Endothelial cell of umbilical vein (primary cell): ENCODE measurements around the gene C14orf119. TPM values are rescaled to one million over a fixed set of nuclear protein-coding genes. Genes with fewer than 3 reads are reported as not detected.

Source experiments
- BruUV-seq: library from RNA; stranded (reverse); fragments of 400-500 nt; replicated peaks from 2 replicates; lab custom pipeline; 2021; lab: Mats Ljungman, UMichigan
- CTCF ChIA-PET: fragments of 300-600, 350-600 bp; sonication (Branson Sonifier 250); formaldehyde crosslinking; loops from one replicate; lab custom pipeline; 2021; ENCODE audit warnings: antibody characterized with exemption, inconsistent platforms; lab: Charles Lee
- POLR2A ChIA-PET: fragments of 300-600, 350-600 bp; sonication (Branson Sonifier 250); formaldehyde crosslinking; loops from one replicate; lab custom pipeline; 2021; ENCODE audit warnings: antibody characterized with exemption, inconsistent platforms; lab: Charles Lee
- DNase-seq: peaks from one replicate; pipeline ENCODE4 v3.0.0-alpha.2; 2011; ENCODE audit warnings: low read depth, low spot score
- FAIRE-seq: peaks from 2 replicates; lab custom pipeline; 2011; peaks lifted over from hg19 to GRCh38; lab: Jason Lieb, UNC
- H2AFZ ChIP-seq: 2 replicates; pipeline ENCODE4 v1.6.0; 2012; ENCODE audit warnings: low read depth, low read length, control low read depth, inconsistent platforms
- H3K27ac ChIP-seq: 2 replicates; pipeline ENCODE4 v1.5.1; 2011; ENCODE audit warnings: low read depth, mild to moderate bottlenecking, control low read depth, low read length, moderate library complexity; ENCODE audit not compliant: insufficient read depth
- H3K27me3 ChIP-seq, 2 experiments: 2 replicates each; pipeline versions ENCODE4 v1.6.0 to v1.6.1; 2011; ENCODE audit warnings: low read length in 2 of 2, mixed read lengths in 1 of 2; ENCODE audit not compliant: control insufficient read depth in 2 of 2, insufficient read depth in 2 of 2
- H3K36me3 ChIP-seq, 2 experiments: 2 replicates in 1 of 2; 3 replicates in 1 of 2; pipeline ENCODE4 v1.5.1; 2011; ENCODE audit warnings: low read length in 2 of 2, mild to moderate bottlenecking in 1 of 2, moderate library complexity in 1 of 2; ENCODE audit not compliant: control insufficient read depth in 2 of 2, insufficient read depth in 2 of 2; ENCODE audit errors: extremely low read depth in 1 of 2
- H3K4me1 ChIP-seq: 3 replicates; pipeline ENCODE4 v1.5.1; 2011; ENCODE audit warnings: mild to moderate bottlenecking, low read length; ENCODE audit not compliant: control insufficient read depth, insufficient read depth; ENCODE audit errors: extremely low read depth
- H3K4me2 ChIP-seq: 2 replicates; pipeline ENCODE4 v1.6.1; 2011; ENCODE audit warnings: low read length, control low read depth, mixed read lengths; ENCODE audit not compliant: insufficient read depth
- H3K4me3 ChIP-seq, 3 experiments: fragments of 200-600 bp in 1 of 3; sonication (generic), shearing (Covaris generic) in 1 of 3; replicated peaks in 1 of 3; 2 replicates each; pipeline ENCODE4 v1.5.1; 2011 to 2016; ENCODE audit warnings: control low read depth in 3 of 3, low read length in 3 of 3, mild to moderate bottlenecking in 2 of 3, inconsistent platforms in 1 of 3, low read depth in 1 of 3, moderate library complexity in 1 of 3; ENCODE audit not compliant: insufficient read depth in 1 of 3
- H3K79me2 ChIP-seq: 2 replicates; pipeline ENCODE4 v1.6.0; 2012; ENCODE audit warnings: low read length, inconsistent platforms; ENCODE audit not compliant: control insufficient read depth, insufficient read depth
- H3K9ac ChIP-seq: replicated peaks from 2 replicates; pipeline ENCODE3; 2011; ENCODE audit warnings: low read length, control low read depth; ENCODE audit not compliant: insufficient read depth; ENCODE audit errors: extremely low read depth
- H3K9me1 ChIP-seq: replicated peaks from 3 replicates; pipeline ENCODE4 v1.6.0; 2011; ENCODE audit warnings: mild to moderate bottlenecking, low read length; ENCODE audit not compliant: control insufficient read depth, insufficient read depth; ENCODE audit errors: extremely low read depth
- H3K9me3 ChIP-seq: replicated peaks from 2 replicates; pipeline ENCODE4 v1.5.1; 2012; ENCODE audit warnings: low read length, inconsistent platforms; ENCODE audit not compliant: control insufficient read depth, insufficient read depth
- H4K20me1 ChIP-seq: replicated peaks from 2 replicates; pipeline ENCODE3; 2011; ENCODE audit warnings: mild to moderate bottlenecking, low read length; ENCODE audit not compliant: control insufficient read depth, insufficient read depth; ENCODE audit errors: extremely low read depth
- CTCF ChIP-seq, 2 donors: IDR thresholded peaks; 1 replicate in 1 of 2; 2 replicates in 1 of 2; pipeline ENCODE4 v1.5.1; 2011; ENCODE audit warnings: low read length in 2 of 2, mild to moderate bottlenecking in 2 of 2, moderate library complexity in 2 of 2, control low read depth in 1 of 2, inconsistent platforms in 1 of 2, low read depth in 1 of 2; ENCODE audit not compliant: insufficient read depth in 1 of 2; ENCODE audit errors: extremely low read depth in 1 of 2
- EZH2 ChIP-seq: IDR thresholded peaks from 2 replicates; pipeline ENCODE4 v1.6.1; 2012; ENCODE audit warnings: borderline replicate concordance, low read depth, mild to moderate bottlenecking, moderate library complexity, low read length, inconsistent platforms; ENCODE audit not compliant: severe bottlenecking
- FOS ChIP-seq: IDR thresholded peaks from 2 replicates; pipeline ENCODE4 v1.6.1; 2011; ENCODE audit warnings: mild to moderate bottlenecking, low read length, moderate library complexity, borderline replicate concordance; ENCODE audit not compliant: insufficient read depth
- GATA2 ChIP-seq: IDR thresholded peaks from 2 replicates; pipeline ENCODE4 v1.7.0; 2011; ENCODE audit warnings: low read depth, mild to moderate bottlenecking, moderate library complexity, mixed read lengths, low read length; ENCODE audit not compliant: insufficient read length, insufficient read depth
- MAX ChIP-seq: IDR thresholded peaks from 2 replicates; pipeline ENCODE4 v1.6.1; 2011; ENCODE audit not compliant: insufficient read depth, insufficient read length
- MYC ChIP-seq: IDR thresholded peaks from one replicate; pipeline ENCODE4 v1.6.1; 2011; ENCODE audit warnings: mild to moderate bottlenecking, low read depth, low read length
- POLR2A ChIP-seq: IDR thresholded peaks from 2 replicates; pipeline ENCODE4 v1.6.1; 2012; ENCODE audit warnings: low read depth, mild to moderate bottlenecking, control low read depth, low read length
- POLR2AphosphoS5 ChIP-seq: IDR thresholded peaks from 2 replicates; pipeline ENCODE4 v1.6.1; 2012; ENCODE audit warnings: low read depth, mild to moderate bottlenecking, control low read depth, low read length, moderate library complexity; ENCODE audit not compliant: insufficient read depth
- dilution Hi-C: fragments of 300-500 bp; cut with MboI; formaldehyde crosslinking; loops from one replicate; pipeline ENCODE4 v1.15.0; 2019; ENCODE audit warnings: low sequenced_read_pairs; ENCODE audit not compliant: extremely low pct_ligation_motif_present
- intact Hi-C: fragments of 100-400 bp; cut with micrococcal nuclease; formaldehyde crosslinking; loops from one replicate; pipeline ENCODE4 v1.10.0; 2022
- polyA plus RNA-seq, 4 experiments: library from polyadenylated mRNA; depleted of rRNA in 3 of 4; stranded (reverse) in 3 of 4; unstranded in 1 of 4; fragments of >200 nt; gene quantifications; 2 replicates each; pipeline versions ENCODE4 v1.2.1 to v1.2.3, GENCODE V29; 2011 to 2012; ENCODE audit warnings: missing spikeins in 1 of 4
- total RNA-seq: library from RNA; stranded (reverse); gene quantifications from 2 replicates; pipeline ENCODE4 v1.2.3, GENCODE V29; 2021

C14orf119 gene
- total and polyA plus RNA-seq, 2 donors (not counting 3 experiments of a cell fraction or from before 2014, with no cell fraction given): 58.3 to 60.5 TPM

GRCh38 chr14:23142826-23143225 is 47.5 kb downstream of the C14orf119 start:
- POLR2A ChIA-PET: no interaction called here
- TF ChIP-seq POLR2AphosphoS5: no peak
- no peak for TF ChIP-seq GATA2
- TF ChIP-seq MYC: no peak
- TF ChIP-seq CTCF (IDR thresholded peaks at IDR 0.05; ENCODE audit: extremely low read depth in 1 of 2, insufficient read depth in 1 of 2, low read depth in 1 of 2, low read length in 2 of 2): no peak
- no peak for TF ChIP-seq POLR2A
- TF ChIP-seq EZH2: no peak
- TF ChIP-seq MAX: no peak
- TF ChIP-seq FOS: no peak
- Histone ChIP-seq H3K9me3 (no peaks in the 10 kb centered on the region), H3K9ac (no peak overlapping the region), H3K27me3 (no peaks in the 10 kb centered on the region), H3K4me2 (no peak overlapping the region), H3K27ac (no peak overlapping the region), H3K4me1 (peaks cover 6% of the 10 kb centered on the region), H4K20me1 (no peaks in the 10 kb centered on the region), H3K79me2 (no peaks in the 10 kb centered on the region), H3K4me3 (no peak overlapping the region), H3K9me1 (no peaks in the 10 kb centered on the region), H3K36me3 (no peaks in the 10 kb centered on the region), H2AFZ (no peak overlapping the region)
- DNase-seq (no peak), FAIRE-seq (no peak)
- BruUV-seq: no TSS peak
- dilution Hi-C loops: no loop called here
- CTCF ChIA-PET: interaction anchor here (1.4 to 6.4 kb wide), 3 partner anchors 13 to 42 kb away, joined by 3 to 43 read pairs (median 6); no protein-coding TSS in a partner anchor
- intact Hi-C loops: no loop called here
